Measurements from ENCODE around the gene VSTM2B.

The VSTM2B gene

DNA sequence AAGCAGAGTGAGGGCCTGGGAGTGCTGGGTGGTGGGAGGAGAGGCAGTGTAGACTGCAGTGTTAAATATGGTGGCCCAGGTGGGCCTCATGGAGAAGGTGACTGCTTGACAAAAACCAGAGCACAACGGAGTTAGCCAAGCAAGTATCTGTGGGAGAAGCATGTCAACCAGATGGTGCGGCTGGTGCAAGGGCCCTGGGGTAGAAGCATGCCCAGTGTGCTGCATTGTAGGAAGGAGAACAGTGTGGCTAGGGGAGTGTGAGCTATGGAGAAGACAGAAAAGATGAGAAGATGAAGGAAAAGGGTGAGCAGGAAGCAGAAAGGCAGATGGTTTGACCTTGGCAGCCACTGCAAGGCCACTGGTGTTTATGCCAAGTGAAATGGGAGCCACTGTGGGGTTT, 2.2 kb upstream of the VSTM2B start:
- Histone ChIP-seq H3K27ac (ENCODE audit: insufficient read depth, low read length, poor library complexity, severe bottlenecking) (no peak overlapping the region), H3K9me3 (ENCODE audit: control insufficient read depth, low read length) (no peaks in the 10 kb centered on the region), H3K4me3 (ENCODE audit: insufficient read depth, low read depth, low read length, poor library complexity, severe bottlenecking) (no peak overlapping the region), H3K27me3 (replicated peaks; ENCODE audit: control insufficient read depth, insufficient read depth, low read length, poor library complexity, severe bottlenecking) (peaks cover 15% of the 10 kb centered on the region), H3K36me3 (ENCODE audit: control insufficient read depth, insufficient read depth, low read length) (no peaks in the 10 kb centered on the region), H3K4me1 (ENCODE audit: control insufficient read depth, insufficient read depth, low read length, poor library complexity, severe bottlenecking) (peaks cover 28% of the 10 kb centered on the region)
- DNase-seq = no peak

- H3K27me3 ChIP-seq (replicated peaks; ENCODE audit: control insufficient read depth, insufficient read depth, low read length, poor library complexity, severe bottlenecking) = peaks cover 22% of the 10 kb centered on the region
- H3K4me3 ChIP-seq (ENCODE audit: insufficient read depth, low read depth, low read length, poor library complexity, severe bottlenecking) = no peak overlapping the region
- no peak overlapping the region for H3K27ac ChIP-seq (ENCODE audit: insufficient read depth, low read length, poor library complexity, severe bottlenecking)
- H3K4me1 ChIP-seq (ENCODE audit: control insufficient read depth, insufficient read depth, low read length, poor library complexity, severe bottlenecking) = peaks cover 36% of the 10 kb centered on the region
- H3K36me3 ChIP-seq (ENCODE audit: control insufficient read depth, insufficient read depth, low read length) = no peaks in the 10 kb centered on the region
- H3K9me3 ChIP-seq (ENCODE audit: control insufficient read depth, low read length) = no peaks in the 10 kb centered on the region
- DNase-seq = no peak
These were observed 1.4 kb upstream of the VSTM2B start for GRCh38 chr19:29524201-29524911.

- no peak for DNase-seq
- H3K9me3 ChIP-seq (ENCODE audit: control insufficient read depth, low read length) = no peaks in the 10 kb centered on the region
- H3K4me1 ChIP-seq (ENCODE audit: control insufficient read depth, insufficient read depth, low read length, poor library complexity, severe bottlenecking) = peaks cover 38% of the 10 kb centered on the region
- peaks cover 28% of the 10 kb centered on the region for H3K27me3 ChIP-seq (replicated peaks; ENCODE audit: control insufficient read depth, insufficient read depth, low read length, poor library complexity, severe bottlenecking)
- no peak overlapping the region for H3K4me3 ChIP-seq (ENCODE audit: insufficient read depth, low read depth, low read length, poor library complexity, severe bottlenecking)
- no peaks in the 10 kb centered on the region for H3K36me3 ChIP-seq (ENCODE audit: control insufficient read depth, insufficient read depth, low read length)
- no peak overlapping the region for H3K27ac ChIP-seq (ENCODE audit: insufficient read depth, low read length, poor library complexity, severe bottlenecking)
These were observed 622 bp upstream of the VSTM2B start for GRCh38 chr19:29524912-29525831.

- DNase-seq = no peak
- H3K4me1 ChIP-seq (ENCODE audit: control insufficient read depth, insufficient read depth, low read length, poor library complexity, severe bottlenecking) = peaks cover 38% of the 10 kb centered on the region
- H3K36me3 ChIP-seq (ENCODE audit: control insufficient read depth, insufficient read depth, low read length) = no peaks in the 10 kb centered on the region
- peaks cover 28% of the 10 kb centered on the region for H3K27me3 ChIP-seq (replicated peaks; ENCODE audit: control insufficient read depth, insufficient read depth, low read length, poor library complexity, severe bottlenecking)
- peak overlapping the region; percentile 22 for H3K4me3 ChIP-seq (ENCODE audit: insufficient read depth, low read depth, low read length, poor library complexity, severe bottlenecking)
- no peaks in the 10 kb centered on the region for H3K9me3 ChIP-seq (ENCODE audit: control insufficient read depth, low read length)
- H3K27ac ChIP-seq (ENCODE audit: insufficient read depth, low read length, poor library complexity, severe bottlenecking) = no peak overlapping the region
These were observed 1.1 kb downstream of the VSTM2B start for GRCh38 chr19:29526730-29527499.

DNA sequence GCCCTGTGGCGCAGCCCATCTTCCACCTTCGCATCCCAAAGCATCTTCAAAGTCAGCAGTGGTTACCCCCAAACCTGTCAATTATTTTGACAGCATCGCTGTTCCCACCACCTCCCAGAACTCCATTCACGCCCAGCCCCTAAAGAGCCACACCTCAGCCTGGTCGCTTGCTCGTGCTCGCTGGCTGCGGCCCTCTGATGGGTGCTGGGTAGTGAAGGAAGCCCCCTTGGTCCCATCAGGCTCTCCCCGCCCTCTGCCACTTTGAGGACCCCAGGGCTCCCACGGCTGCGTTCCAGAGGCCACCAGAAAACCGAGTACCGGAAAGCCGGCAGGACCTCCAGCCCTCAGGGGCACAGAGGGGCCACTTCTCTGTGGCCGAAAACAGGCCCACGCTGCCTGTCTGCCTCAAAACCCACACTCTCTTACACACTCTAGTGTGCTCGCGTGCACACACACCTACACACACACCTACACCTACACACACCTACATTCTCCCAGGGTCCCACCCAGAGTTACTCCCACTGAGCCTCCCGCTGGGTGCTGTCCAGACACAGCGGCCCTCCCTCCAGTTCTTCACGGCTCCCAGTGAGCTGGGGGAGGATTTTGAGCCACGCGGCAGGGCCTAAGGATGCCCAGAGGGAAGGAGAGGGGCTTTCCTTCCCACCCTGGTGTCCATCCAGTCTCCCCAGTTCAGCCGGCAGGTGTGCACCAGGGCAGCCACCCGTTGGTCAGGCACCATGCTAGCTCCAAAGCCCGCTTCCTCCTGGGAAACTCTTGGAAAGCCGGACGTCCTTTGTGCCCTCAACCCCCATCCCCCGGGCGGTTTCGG, 1.9 kb downstream of the VSTM2B start:
- no peaks in the 10 kb centered on the region for H3K9me3 ChIP-seq (ENCODE audit: control insufficient read depth, low read length)
- H3K36me3 ChIP-seq (ENCODE audit: control insufficient read depth, insufficient read depth, low read length) = no peaks in the 10 kb centered on the region
- H3K4me3 ChIP-seq (ENCODE audit: insufficient read depth, low read depth, low read length, poor library complexity, severe bottlenecking) = peak overlapping the region; percentile 44
- H3K27me3 ChIP-seq (replicated peaks; ENCODE audit: control insufficient read depth, insufficient read depth, low read length, poor library complexity, severe bottlenecking) = peaks cover 28% of the 10 kb centered on the region
- DNase-seq = no peak
- H3K4me1 ChIP-seq (ENCODE audit: control insufficient read depth, insufficient read depth, low read length, poor library complexity, severe bottlenecking) = peaks cover 38% of the 10 kb centered on the region
- H3K27ac ChIP-seq (ENCODE audit: insufficient read depth, low read length, poor library complexity, severe bottlenecking) = no peak overlapping the region

GRCh38 chr19:29528350-29528945, 2.7 kb downstream of the VSTM2B start:
- Histone ChIP-seq H3K27me3 (replicated peaks; ENCODE audit: control insufficient read depth, insufficient read depth, low read length, poor library complexity, severe bottlenecking) (peaks cover 35% of the 10 kb centered on the region), H3K4me1 (ENCODE audit: control insufficient read depth, insufficient read depth, low read length, poor library complexity, severe bottlenecking) (peaks cover 38% of the 10 kb centered on the region), H3K9me3 (ENCODE audit: control insufficient read depth, low read length) (no peaks in the 10 kb centered on the region), H3K36me3 (ENCODE audit: control insufficient read depth, insufficient read depth, low read length) (no peaks in the 10 kb centered on the region), H3K4me3 (ENCODE audit: insufficient read depth, low read depth, low read length, poor library complexity, severe bottlenecking) (peak overlapping the region; percentile 44), H3K27ac (ENCODE audit: insufficient read depth, low read length, poor library complexity, severe bottlenecking) (no peak overlapping the region)
- peak in 1 of 3 donors; percentile 3 for DNase-seq

DNA sequence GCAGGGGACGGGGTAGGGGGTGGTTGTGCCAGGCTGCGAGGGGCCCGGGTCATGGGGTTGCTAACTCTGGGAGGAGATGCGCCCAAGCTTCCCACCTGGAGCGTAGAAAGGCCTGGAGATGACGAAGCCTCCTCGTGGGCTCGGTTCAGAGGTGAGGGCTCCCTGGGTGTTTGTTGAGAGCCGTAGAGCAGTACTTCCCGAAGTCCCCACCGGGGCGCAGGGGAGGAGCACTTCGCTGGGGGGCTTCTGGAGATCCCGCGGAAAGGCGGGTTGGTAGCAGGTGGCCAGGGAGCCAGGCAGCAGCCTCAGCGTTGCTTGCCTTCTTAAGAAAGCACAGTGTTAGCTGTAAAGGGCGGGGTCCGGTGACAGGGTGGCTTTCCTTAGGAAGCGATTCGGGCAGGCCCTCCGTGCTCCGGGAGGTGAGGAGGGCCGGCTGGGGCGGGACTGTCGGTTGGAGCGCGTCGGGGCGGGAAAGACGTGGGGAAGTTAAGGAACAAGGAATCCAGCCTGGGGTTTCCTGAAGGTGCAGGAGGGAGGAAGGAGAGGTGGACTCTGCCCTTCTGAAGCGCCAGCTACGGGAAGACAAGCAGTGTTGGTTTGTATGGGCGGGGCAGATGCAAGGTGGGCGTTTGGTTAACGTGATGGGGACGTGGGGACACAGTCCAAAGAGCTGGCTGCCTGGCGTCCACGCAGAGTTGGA, 3.3 kb downstream of the VSTM2B start:
- H3K4me3 ChIP-seq (ENCODE audit: insufficient read depth, low read depth, low read length, poor library complexity, severe bottlenecking) = peak overlapping the region; percentile 44
- H3K36me3 ChIP-seq (ENCODE audit: control insufficient read depth, insufficient read depth, low read length) = no peaks in the 10 kb centered on the region
- H3K4me1 ChIP-seq (ENCODE audit: control insufficient read depth, insufficient read depth, low read length, poor library complexity, severe bottlenecking) = peaks cover 38% of the 10 kb centered on the region
- H3K27ac ChIP-seq (ENCODE audit: insufficient read depth, low read length, poor library complexity, severe bottlenecking) = no peak overlapping the region
- peaks cover 35% of the 10 kb centered on the region for H3K27me3 ChIP-seq (replicated peaks; ENCODE audit: control insufficient read depth, insufficient read depth, low read length, poor library complexity, severe bottlenecking)
- no peak for DNase-seq
- H3K9me3 ChIP-seq (ENCODE audit: control insufficient read depth, low read length) = no peaks in the 10 kb centered on the region

- Histone ChIP-seq H3K27ac (ENCODE audit: insufficient read depth, low read length, poor library complexity, severe bottlenecking) (no peak overlapping the region), H3K9me3 (ENCODE audit: control insufficient read depth, low read length) (no peaks in the 10 kb centered on the region), H3K27me3 (replicated peaks; ENCODE audit: control insufficient read depth, insufficient read depth, low read length, poor library complexity, severe bottlenecking) (peaks cover 35% of the 10 kb centered on the region), H3K4me1 (ENCODE audit: control insufficient read depth, insufficient read depth, low read length, poor library complexity, severe bottlenecking) (peaks cover 34% of the 10 kb centered on the region), H3K4me3 (ENCODE audit: insufficient read depth, low read depth, low read length, poor library complexity, severe bottlenecking) (no peak overlapping the region), H3K36me3 (ENCODE audit: control insufficient read depth, insufficient read depth, low read length) (no peaks in the 10 kb centered on the region)
- DNase-seq = no peak
These were observed 4.1 kb downstream of the VSTM2B start for GRCh38 chr19:29529646-29530539.

Data from effector memory CD4-positive, alpha-beta T cell (primary cell).